WERI-Rb-1 (cell line): ENCODE results near the gene ABI1.

Experiments used
- DNase-seq: peaks from one replicate; pipeline ENCODE4 v3.0.0-alpha.2; 2020
- H3K27ac ChIP-seq: fragments of 250-450 bp; sonication (Bioruptor Pico); 2 replicates; pipeline ENCODE4 v1.5.1; 2020; ENCODE audit warnings: mild to moderate bottlenecking, moderate library complexity
- H3K27me3 ChIP-seq: fragments of 250-450 bp; sonication (Bioruptor Pico); 2 replicates; pipeline ENCODE4 v1.5.1; 2021; ENCODE audit warnings: mild to moderate bottlenecking, low read depth, moderate library complexity; ENCODE audit not compliant: insufficient read depth, severe bottlenecking
- H3K36me3 ChIP-seq: fragments of 250-450 bp; sonication (Bioruptor Pico); 2 replicates; pipeline ENCODE4 v1.5.1; 2020; ENCODE audit warnings: mild to moderate bottlenecking, moderate library complexity
- H3K4me3 ChIP-seq: 2 replicates; pipeline ENCODE4 v1.5.1; 2011; ENCODE audit warnings: low read depth, mild to moderate bottlenecking, control low read depth, low read length
- H3K9me3 ChIP-seq: fragments of 250-450 bp; sonication (Bioruptor Pico); 2 replicates; pipeline ENCODE4 v1.5.1; 2021; ENCODE audit warnings: mild to moderate bottlenecking, moderate library complexity; ENCODE audit not compliant: severe bottlenecking
- CTCF ChIP-seq: IDR thresholded peaks from 2 replicates; pipeline ENCODE4 v1.5.1; 2011; ENCODE audit warnings: low read depth, mild to moderate bottlenecking, control low read depth, inconsistent platforms, low read length

The ABI1 gene

GRCh38 chr10:26723016-26723415, 137.7 kb downstream of the ABI1 start:
- Histone ChIP-seq H3K27ac (no peak overlapping the region), H3K9me3 (no peaks in the 10 kb centered on the region), H3K27me3 (no peaks in the 10 kb centered on the region), H3K4me3 (no peak overlapping the region), H3K36me3 (no peaks in the 10 kb centered on the region)
- no peak for TF ChIP-seq CTCF
- no peak for DNase-seq

- Histone ChIP-seq H3K4me3 (no peak overlapping the region), H3K27ac (no peak overlapping the region), H3K27me3 (no peaks in the 10 kb centered on the region), H3K36me3 (no peaks in the 10 kb centered on the region), H3K9me3 (no peaks in the 10 kb centered on the region)
- DNase-seq: no peak
- no peak for TF ChIP-seq CTCF
These were observed 139.2 kb downstream of the ABI1 start for GRCh38 chr10:26721561-26721960.

- DNase-seq: no peak
- H3K36me3 ChIP-seq: no peaks in the 10 kb centered on the region
- no peak for TF ChIP-seq CTCF
- no peaks in the 10 kb centered on the region for H3K27me3 ChIP-seq
- H3K27ac ChIP-seq: no peak overlapping the region
- H3K4me3 ChIP-seq: no peak overlapping the region
- H3K9me3 ChIP-seq: no peaks in the 10 kb centered on the region
These were observed 143.3 kb downstream of the ABI1 start for GRCh38 chr10:26717476-26717875.

- TF ChIP-seq CTCF: no peak
- Histone ChIP-seq H3K4me3 (no peak overlapping the region), H3K36me3 (no peaks in the 10 kb centered on the region), H3K9me3 (no peaks in the 10 kb centered on the region), H3K27ac (peak overlapping the region; percentile 45; the same call in 1 of the 2 replicates), H3K27me3 (no peaks in the 10 kb centered on the region)
- DNase-seq: peak; percentile 19
These were observed 145.6 kb downstream of the ABI1 start for GRCh38 chr10:26715137-26715487.

GRCh38 chr10:26714415-26715136, 146.2 kb downstream of the ABI1 start:
- DNase-seq: no peak
- TF ChIP-seq CTCF: no peak
- Histone ChIP-seq H3K27ac (peak overlapping the region; percentile 45; the same call in 1 of the 2 replicates), H3K9me3 (no peaks in the 10 kb centered on the region), H3K4me3 (no peak overlapping the region), H3K36me3 (no peaks in the 10 kb centered on the region), H3K27me3 (no peaks in the 10 kb centered on the region)

- Histone ChIP-seq H3K36me3 (no peaks in the 10 kb centered on the region; the same call in 1 of the 2 replicates), H3K9me3 (no peaks in the 10 kb centered on the region), H3K27me3 (no peaks in the 10 kb centered on the region), H3K27ac (no peak overlapping the region), H3K4me3 (no peak overlapping the region)
- DNase-seq: no peak
- no peak for TF ChIP-seq CTCF
These were observed 149.4 kb downstream of the ABI1 start for GRCh38 chr10:26711324-26711723.
